ENCODE measurements around the gene CRKL. TPM values are rescaled to one million over a fixed set of nuclear protein-coding genes. Genes with fewer than 3 reads are reported as not detected.
"Not testable (repeated sequence)": the region's sequence is repeated elsewhere in the genome, so short reads cannot be mapped to it uniquely, and the experiment has no call there.

Gene CRKL
- total RNA-seq, 1 experiment from 2014 or later: 106 TPM

- H3K36me3 Mint-ChIP-seq (ENCODE audit: insufficient read depth in 1 of 3, low read depth in 3 of 3): peaks cover 18 to 47% (median 24%) of the 10 kb centered on the region in 3 experiments
- Histone ChIP-seq H2BK20ac (ENCODE audit: low read depth, low read length, poor library complexity, severe bottlenecking) (no peak overlapping the region), H3K23me2 (ENCODE audit: insufficient read length, low read depth, low read length, poor library complexity, severe bottlenecking) (no peaks in the 10 kb centered on the region), H2AFZ (ENCODE audit: low read length) (no peak overlapping the region), H2BK120ac (ENCODE audit: low read depth, low read length, poor library complexity, severe bottlenecking) (no peak overlapping the region), H2AK5ac (ENCODE audit: insufficient read length, low read length) (no peak overlapping the region), H3K56ac (ENCODE audit: insufficient read length, low read depth, low read length) (no peak overlapping the region), H4K91ac (ENCODE audit: insufficient read length, low read depth, low read length) (no peak overlapping the region), H3K27ac (ENCODE audit: insufficient read length, low read depth, low read length) (no peak overlapping the region), H3K4ac (ENCODE audit: low read depth, low read length) (no peak overlapping the region), H3K27me3 (ENCODE audit: insufficient read depth, low read length) (no peaks in the 10 kb centered on the region), H3K4me2 (ENCODE audit: insufficient read depth, insufficient read length, low read length) (no peak overlapping the region), H3K9me3 (ENCODE audit: control insufficient read depth, low read depth, low read length) (no peaks in the 10 kb centered on the region), H2BK5ac (ENCODE audit: insufficient read length, low read length) (no peak overlapping the region), H3K9ac (ENCODE audit: extremely low read depth, insufficient read length, low read length) (no peak overlapping the region), H3T11ph (ENCODE audit: low read length) (no peak overlapping the region), H3K4me1 (ENCODE audit: insufficient read depth, low read length) (peaks cover 2% of the 10 kb centered on the region; the same call in 1 of the 2 replicates), H3K79me2 (ENCODE audit: insufficient read depth, low read length) (peaks cover 73% of the 10 kb centered on the region; the same call in 1 of the 2 replicates), H4K5ac (ENCODE audit: insufficient read length, low read depth, low read length) (no peak overlapping the region), H3K14ac (ENCODE audit: insufficient read depth, low read length) (no peak overlapping the region), H2BK12ac (ENCODE audit: insufficient read length, low read depth, low read length) (no peak overlapping the region), H4K8ac (replicated peaks; ENCODE audit: insufficient read length, low read depth, low read length) (no peak overlapping the region), H3K79me1 (ENCODE audit: insufficient read depth, low read depth, low read length, poor library complexity, severe bottlenecking) (peaks cover 9% of the 10 kb centered on the region), H3K18ac (ENCODE audit: insufficient read length, low read depth, low read length) (no peak overlapping the region), H4K20me1 (ENCODE audit: control insufficient read depth, insufficient read depth, insufficient read length) (no peaks in the 10 kb centered on the region), H2BK15ac (ENCODE audit: low read depth, low read length) (no peak overlapping the region), H3K23ac (ENCODE audit: insufficient read length, low read depth, low read length) (no peak overlapping the region)
- H3K27me3 Mint-ChIP-seq (ENCODE audit: low read depth): no peaks in the 10 kb centered on the region
- H3K4me1 Mint-ChIP-seq: peaks cover 17 to 24% of the 10 kb centered on the region in 2 experiments
- no peak for DNase-seq
- TF ChIP-seq CTCF (conservative IDR thresholded peaks at IDR 0.05): no peak
- H3K9me3 Mint-ChIP-seq: no peaks in the 10 kb centered on the region
- WGBS (ENCODE audit: extremely low coverage, insufficient read length, low lambda C conversion rate): no CpG with 5 or more reads among the region's 1 CpG
- peak overlapping the region in 1 of 3 experiments; percentile 20; a peak in 1 of 7 replicates for H3K27ac Mint-ChIP-seq
- H3K4me3 Mint-ChIP-seq: no peak overlapping the region
These were observed 12.8 kb downstream of the CRKL start for GRCh38 chr22:20930004-20930403.

GRCh38 chr22:20930435-20930834, 13.2 kb downstream of the CRKL start:
- not testable (repeated sequence) for H3K27ac ChIP-seq (ENCODE audit: insufficient read length, low read depth, low read length); H3K14ac ChIP-seq (ENCODE audit: insufficient read depth, low read length); H2AK5ac ChIP-seq (ENCODE audit: insufficient read length, low read length); H2BK120ac ChIP-seq (ENCODE audit: low read depth, low read length, poor library complexity, severe bottlenecking); H3K4me2 ChIP-seq (ENCODE audit: insufficient read depth, insufficient read length, low read length); DNase-seq; H3K9me3 Mint-ChIP-seq; H2BK15ac ChIP-seq (ENCODE audit: low read depth, low read length); H4K91ac ChIP-seq (ENCODE audit: insufficient read length, low read depth, low read length); H3K27ac Mint-ChIP-seq; H3K56ac ChIP-seq (ENCODE audit: insufficient read length, low read depth, low read length); H3K4me3 Mint-ChIP-seq; H3K27me3 ChIP-seq (ENCODE audit: insufficient read depth, low read length); H4K8ac ChIP-seq (replicated peaks; ENCODE audit: insufficient read length, low read depth, low read length); H3K9me3 ChIP-seq (ENCODE audit: control insufficient read depth, low read depth, low read length); H2BK5ac ChIP-seq (ENCODE audit: insufficient read length, low read length); H2BK12ac ChIP-seq (ENCODE audit: insufficient read length, low read depth, low read length); H3K23me2 ChIP-seq (ENCODE audit: insufficient read length, low read depth, low read length, poor library complexity, severe bottlenecking); H2BK20ac ChIP-seq (ENCODE audit: low read depth, low read length, poor library complexity, severe bottlenecking); H2AFZ ChIP-seq (ENCODE audit: low read length); H4K5ac ChIP-seq (ENCODE audit: insufficient read length, low read depth, low read length); H3K9ac ChIP-seq (ENCODE audit: extremely low read depth, insufficient read length, low read length); H3K23ac ChIP-seq (ENCODE audit: insufficient read length, low read depth, low read length); H3K18ac ChIP-seq (ENCODE audit: insufficient read length, low read depth, low read length); H3K79me1 ChIP-seq (ENCODE audit: insufficient read depth, low read depth, low read length, poor library complexity, severe bottlenecking); H3K4ac ChIP-seq (ENCODE audit: low read depth, low read length); H3K27me3 Mint-ChIP-seq (ENCODE audit: low read depth); H3T11ph ChIP-seq (ENCODE audit: low read length); H3K4me1 ChIP-seq (ENCODE audit: insufficient read depth, low read length); H4K20me1 ChIP-seq (ENCODE audit: control insufficient read depth, insufficient read depth, insufficient read length)
- peaks cover 21 to 51% (median 28%) of the 10 kb centered on the region in 3 experiments for H3K36me3 Mint-ChIP-seq (ENCODE audit: insufficient read depth in 1 of 3, low read depth in 3 of 3)
- peaks cover 12 to 20% of the 10 kb centered on the region in 2 experiments for H3K4me1 Mint-ChIP-seq
- peaks cover 72% of the 10 kb centered on the region; the same call in 1 of the 2 replicates for H3K79me2 ChIP-seq (ENCODE audit: insufficient read depth, low read length)
- WGBS (ENCODE audit: extremely low coverage, insufficient read length, low lambda C conversion rate): no CpG with 5 or more reads among the region's 12 CpGs
